Astrocyte of the cerebellum (primary cell): ENCODE data around the gene DGAT2.
"Not testable (repeated sequence)": the region's sequence is repeated elsewhere in the genome, so short reads cannot be mapped to it uniquely, and the experiment has no call there.

Experiments used
- DNase-seq: peaks from one replicate; pipeline ENCODE4 v3.0.0-alpha.2; 2011; ENCODE audit warnings: low read depth
- H3K4me3 ChIP-seq: 2 replicates; pipeline ENCODE4 v1.5.1; 2011; ENCODE audit warnings: mild to moderate bottlenecking, low read depth, low read length, moderate library complexity
- in situ Hi-C: cut with HindIII; loops from 2 replicates; pipeline ENCODE4 v1.10.0; 2017; ENCODE audit warnings: low sequenced_read_pairs
- TF ChIP-seq, protein P1 (sequence below): IDR thresholded peaks from 2 replicates; pipeline ENCODE4 v1.5.1; 2012; ENCODE audit warnings: low read length, low read depth, moderate library complexity, mild to moderate bottlenecking; ENCODE audit errors: missing control alignments

DGAT2 gene

DNA sequence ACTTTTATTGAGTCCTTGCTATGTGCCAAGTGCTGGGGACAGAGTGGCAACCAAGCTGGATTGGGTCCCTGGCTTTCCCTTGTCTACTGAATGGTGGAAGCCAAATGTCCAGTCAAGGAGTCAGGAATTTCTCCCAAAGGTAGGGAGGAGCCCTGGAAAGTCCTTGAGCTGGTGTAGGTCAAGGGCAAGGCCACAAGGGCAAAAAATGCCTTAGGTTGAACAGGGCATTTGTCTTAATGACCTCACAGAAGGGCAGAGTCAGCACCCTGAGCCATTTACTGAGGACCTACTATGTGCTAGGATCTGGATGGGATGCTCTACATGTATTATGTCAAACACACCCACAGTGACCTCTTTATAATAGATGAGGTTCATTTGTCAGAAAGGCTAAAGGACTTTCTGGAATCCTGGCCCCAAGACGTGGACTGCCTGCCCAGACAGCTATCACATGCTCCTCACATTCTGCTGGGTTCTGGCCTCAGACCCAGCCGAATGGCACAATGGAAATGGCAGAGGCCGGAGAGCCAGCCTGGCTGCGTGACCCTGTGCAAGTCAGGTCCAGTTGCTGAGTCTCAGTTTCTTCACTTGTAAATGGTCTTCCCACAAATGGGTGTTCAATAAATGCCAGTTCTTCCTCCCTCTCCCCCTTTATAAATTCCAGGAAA lies 33.3 kb upstream of the DGAT2 start:
- DNase-seq = no peak
- TF ChIP-seq, protein P1, sequence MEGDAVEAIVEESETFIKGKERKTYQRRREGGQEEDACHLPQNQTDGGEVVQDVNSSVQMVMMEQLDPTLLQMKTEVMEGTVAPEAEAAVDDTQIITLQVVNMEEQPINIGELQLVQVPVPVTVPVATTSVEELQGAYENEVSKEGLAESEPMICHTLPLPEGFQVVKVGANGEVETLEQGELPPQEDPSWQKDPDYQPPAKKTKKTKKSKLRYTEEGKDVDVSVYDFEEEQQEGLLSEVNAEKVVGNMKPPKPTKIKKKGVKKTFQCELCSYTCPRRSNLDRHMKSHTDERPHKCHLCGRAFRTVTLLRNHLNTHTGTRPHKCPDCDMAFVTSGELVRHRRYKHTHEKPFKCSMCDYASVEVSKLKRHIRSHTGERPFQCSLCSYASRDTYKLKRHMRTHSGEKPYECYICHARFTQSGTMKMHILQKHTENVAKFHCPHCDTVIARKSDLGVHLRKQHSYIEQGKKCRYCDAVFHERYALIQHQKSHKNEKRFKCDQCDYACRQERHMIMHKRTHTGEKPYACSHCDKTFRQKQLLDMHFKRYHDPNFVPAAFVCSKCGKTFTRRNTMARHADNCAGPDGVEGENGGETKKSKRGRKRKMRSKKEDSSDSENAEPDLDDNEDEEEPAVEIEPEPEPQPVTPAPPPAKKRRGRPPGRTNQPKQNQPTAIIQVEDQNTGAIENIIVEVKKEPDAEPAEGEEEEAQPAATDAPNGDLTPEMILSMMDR = no peak
- no peak overlapping the region for H3K4me3 ChIP-seq
- in situ Hi-C loops = no loop called here

DNA sequence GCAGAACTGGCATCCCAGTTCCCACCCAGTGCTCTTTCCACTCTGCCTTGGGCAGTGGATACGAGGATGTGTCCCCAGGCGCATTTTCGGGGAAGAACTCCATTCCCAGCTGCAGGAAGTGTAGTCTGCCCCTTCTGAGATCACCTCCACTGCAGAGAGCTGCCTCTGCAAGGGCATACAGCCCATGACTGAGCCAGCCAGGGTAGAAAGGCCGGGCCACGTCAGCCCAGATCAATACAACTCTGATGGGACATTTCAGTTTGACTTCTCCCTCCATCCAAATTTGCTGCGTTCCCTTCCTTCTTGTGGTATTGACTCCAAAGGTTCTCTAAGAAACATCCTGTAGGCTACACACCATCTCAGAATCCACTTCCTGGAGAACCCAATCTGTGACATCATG lies 31.3 kb upstream of the DGAT2 start:
- H3K4me3 ChIP-seq = no peak overlapping the region
- no peak for DNase-seq
- TF ChIP-seq, protein P1 = no peak
- in situ Hi-C loops = no loop called here

DNA sequence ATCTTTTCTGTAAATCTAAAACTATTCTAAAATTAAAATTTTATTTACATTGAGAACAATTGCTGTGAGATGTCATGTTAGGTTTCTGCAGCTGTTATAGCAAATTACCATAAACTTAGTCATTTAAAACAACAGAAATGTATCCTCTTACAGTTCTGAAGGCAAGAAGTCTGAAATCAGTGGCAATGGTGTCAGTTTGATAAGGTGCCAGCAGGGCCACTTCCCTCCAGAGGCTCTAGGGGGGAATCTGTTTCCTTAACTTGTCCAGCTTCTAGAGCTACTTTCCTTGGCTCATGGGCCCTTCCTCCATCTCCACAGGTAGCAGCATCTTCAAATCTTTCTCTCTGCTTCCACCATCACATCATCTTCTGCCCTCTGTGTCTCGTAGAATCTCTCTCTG lies 27.9 kb upstream of the DGAT2 start:
- in situ Hi-C loops = no loop called here
- TF ChIP-seq, protein P1 = no peak
- no peak for DNase-seq

DNA sequence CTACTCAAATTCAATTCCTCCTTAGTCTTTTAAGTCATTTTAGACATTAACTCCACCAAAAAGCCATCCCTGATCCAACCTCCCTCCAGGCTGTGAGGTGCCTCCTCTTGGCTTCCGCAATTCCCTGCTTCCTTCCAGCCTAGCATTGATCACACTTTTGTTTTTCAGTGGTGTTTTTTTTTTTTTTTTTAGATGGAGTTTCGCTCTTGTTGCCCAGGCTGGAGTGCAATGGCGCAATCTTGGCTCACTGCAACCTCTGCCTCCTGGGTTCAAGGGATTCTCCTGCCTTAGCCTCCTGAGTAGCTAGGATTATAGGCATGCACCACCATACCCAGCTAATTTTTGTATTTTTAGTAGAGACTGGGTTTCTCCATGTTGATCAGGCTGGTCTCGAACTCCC lies 25.4 kb upstream of the DGAT2 start:
- DNase-seq, H3K4me3 ChIP-seq, in situ Hi-C loops: not testable (repeated sequence)

More for the DNA sequence above, 27.9 kb upstream of the DGAT2 start:
- no peak overlapping the region for H3K4me3 ChIP-seq

DNA sequence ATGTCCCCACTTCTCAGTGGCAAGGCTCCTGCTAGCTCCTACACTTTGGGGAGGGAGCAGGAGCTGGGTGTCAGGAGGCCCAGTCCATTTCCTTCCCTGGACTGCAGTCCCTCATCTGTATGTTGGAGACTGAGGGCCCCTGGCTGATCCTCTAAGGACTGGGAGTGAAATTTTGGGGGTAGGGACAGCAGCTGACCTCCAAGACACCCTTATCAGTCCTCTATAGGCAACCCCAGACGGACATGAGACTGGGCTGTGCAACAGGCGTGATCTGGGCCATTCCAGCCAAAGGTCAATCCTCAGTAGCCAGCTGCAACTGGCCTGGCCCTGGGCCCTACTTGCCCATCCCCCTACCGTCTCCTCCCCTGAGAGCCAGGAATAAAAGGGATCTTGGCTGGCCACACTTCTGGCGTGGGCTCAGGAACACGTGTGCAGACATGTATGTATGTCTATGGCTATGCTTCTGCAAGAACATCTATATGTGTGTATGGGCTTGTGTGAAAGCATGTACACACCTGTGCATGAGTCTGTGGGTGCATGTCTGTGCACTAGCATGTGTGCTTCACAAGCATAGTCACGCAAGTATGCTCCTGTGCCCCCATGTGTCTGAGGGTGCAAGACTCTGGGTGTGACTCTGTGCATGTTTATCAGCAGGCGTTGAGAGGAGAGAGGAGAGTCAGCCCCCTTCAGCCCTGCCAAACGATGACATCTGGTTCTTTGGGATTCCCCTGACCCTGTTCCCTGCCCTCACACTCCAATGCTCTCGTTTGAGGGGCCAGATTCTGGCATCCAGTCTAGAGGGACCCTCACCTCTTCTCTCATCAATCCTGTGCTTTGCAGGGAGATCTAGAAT lies 24.6 kb upstream of the DGAT2 start:
- H3K4me3 ChIP-seq = no peak overlapping the region
- TF ChIP-seq, protein P1 = no peak
- in situ Hi-C loops = no loop called here
- DNase-seq = no peak

DNA sequence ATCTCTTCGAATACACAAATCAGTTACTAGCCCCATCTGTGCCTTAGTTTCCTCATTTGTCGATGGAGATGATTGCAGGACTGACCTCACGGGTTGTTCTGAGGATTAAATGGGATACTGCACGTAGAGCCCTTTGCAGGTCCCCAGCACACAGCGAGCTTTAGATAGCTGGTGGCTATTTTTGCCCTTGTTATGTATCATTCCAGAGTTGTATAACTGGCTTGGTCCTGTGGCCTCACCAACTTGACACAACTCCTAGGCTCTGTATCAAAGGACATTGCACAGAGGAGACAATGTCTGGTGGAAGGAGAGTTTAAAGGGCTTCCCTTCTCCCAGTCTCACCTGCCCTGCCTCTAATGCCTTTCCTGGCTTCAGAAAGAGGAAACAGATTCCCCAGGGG lies 22.8 kb upstream of the DGAT2 start:
- in situ Hi-C loops = no loop called here
- no peak for DNase-seq
- TF ChIP-seq, protein P1 = no peak
- H3K4me3 ChIP-seq = no peak overlapping the region

DNA sequence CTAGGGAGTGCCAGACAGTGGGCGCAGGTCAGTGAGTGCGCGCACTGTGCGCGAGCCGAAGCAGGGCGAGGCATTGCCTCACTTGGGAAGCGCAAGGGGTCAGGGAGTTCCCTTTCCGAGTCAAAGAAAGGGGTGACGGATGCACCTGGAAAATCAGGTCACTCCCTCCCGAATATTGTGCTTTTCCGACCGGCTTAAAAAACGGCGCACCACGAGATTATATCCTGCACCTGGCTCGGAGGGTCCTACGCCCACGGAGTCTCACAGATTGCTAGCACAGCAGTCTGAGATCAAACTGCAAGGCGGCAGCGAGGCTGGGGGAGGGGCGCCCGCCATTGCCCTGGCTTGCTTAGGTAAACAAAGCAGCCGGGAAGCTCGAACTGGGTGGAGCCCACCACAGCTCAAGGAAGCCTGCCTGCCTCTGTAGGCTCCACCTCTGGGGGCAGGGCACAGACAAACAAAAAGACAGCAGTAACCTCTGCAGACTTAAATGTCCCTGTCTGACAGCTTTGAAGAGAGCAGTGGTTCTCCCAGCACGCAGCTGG lies 19.8 kb upstream of the DGAT2 start:
- H3K4me3 ChIP-seq, in situ Hi-C loops, DNase-seq: not testable (repeated sequence)

DNA sequence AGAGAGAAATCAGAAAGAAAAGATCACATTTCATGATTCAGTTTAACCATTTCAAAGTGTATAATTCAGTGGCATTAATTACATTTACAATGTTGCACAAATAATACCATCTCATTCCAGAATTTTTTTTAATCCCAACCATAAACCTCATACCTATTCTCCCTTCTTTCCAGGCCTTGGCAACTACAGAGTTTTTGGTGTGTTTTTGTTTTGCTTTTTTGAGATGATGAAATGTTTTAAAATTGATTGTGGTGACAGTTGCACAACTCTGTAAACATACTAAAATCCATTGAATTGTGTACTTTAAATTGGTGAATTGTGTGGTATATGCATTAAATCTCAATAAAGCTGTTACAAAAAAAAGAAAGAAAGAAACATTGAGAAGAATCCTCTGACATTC lies 13.6 kb upstream of the DGAT2 start:
- DNase-seq, in situ Hi-C loops, H3K4me3 ChIP-seq: not testable (repeated sequence)
